Measurements from ENCODE around the gene ZMYM2.

Gene ZMYM2

GRCh38 chr13:20128459-20128931 lies 170.0 kb downstream of the ZMYM2 start:
- DNase-seq (ENCODE audit: extremely low read depth, low read depth), result no peak
- H3K4me3 ChIP-seq (replicated peaks; ENCODE audit: low read depth, low read length), result peak overlapping the region; percentile 40
- TF ChIP-seq, protein P1, sequence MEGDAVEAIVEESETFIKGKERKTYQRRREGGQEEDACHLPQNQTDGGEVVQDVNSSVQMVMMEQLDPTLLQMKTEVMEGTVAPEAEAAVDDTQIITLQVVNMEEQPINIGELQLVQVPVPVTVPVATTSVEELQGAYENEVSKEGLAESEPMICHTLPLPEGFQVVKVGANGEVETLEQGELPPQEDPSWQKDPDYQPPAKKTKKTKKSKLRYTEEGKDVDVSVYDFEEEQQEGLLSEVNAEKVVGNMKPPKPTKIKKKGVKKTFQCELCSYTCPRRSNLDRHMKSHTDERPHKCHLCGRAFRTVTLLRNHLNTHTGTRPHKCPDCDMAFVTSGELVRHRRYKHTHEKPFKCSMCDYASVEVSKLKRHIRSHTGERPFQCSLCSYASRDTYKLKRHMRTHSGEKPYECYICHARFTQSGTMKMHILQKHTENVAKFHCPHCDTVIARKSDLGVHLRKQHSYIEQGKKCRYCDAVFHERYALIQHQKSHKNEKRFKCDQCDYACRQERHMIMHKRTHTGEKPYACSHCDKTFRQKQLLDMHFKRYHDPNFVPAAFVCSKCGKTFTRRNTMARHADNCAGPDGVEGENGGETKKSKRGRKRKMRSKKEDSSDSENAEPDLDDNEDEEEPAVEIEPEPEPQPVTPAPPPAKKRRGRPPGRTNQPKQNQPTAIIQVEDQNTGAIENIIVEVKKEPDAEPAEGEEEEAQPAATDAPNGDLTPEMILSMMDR (IDR thresholded peaks at IDR 0.05; ENCODE audit: low read depth, low read length, missing control alignments), result peak; percentile 16

GRCh38 chr13:20129076-20129475 lies 170.5 kb downstream of the ZMYM2 start:
- TF ChIP-seq, protein P1 (IDR thresholded peaks at IDR 0.05; ENCODE audit: low read depth, low read length, missing control alignments), result no peak
- H3K4me3 ChIP-seq (replicated peaks; ENCODE audit: low read depth, low read length), result no peak overlapping the region
- DNase-seq (ENCODE audit: extremely low read depth, low read depth), result no peak

DNA sequence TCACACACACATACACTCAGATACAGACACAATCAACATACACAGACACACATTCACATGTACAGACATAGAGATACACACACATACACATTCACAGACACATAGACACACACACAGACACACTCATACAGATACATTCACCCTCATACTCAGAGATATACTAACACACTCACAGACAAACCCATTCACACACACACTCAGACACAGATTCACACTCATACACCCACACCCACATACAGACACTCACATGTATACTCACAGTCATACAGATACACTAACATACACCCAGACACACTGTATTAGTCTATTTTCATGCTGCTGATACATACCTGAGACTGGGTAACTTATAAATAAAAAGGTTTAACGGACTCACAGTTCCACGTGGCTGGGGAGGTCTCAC lies 171.5 kb downstream of the ZMYM2 start:
- TF ChIP-seq, protein P1 (IDR thresholded peaks at IDR 0.05; ENCODE audit: low read depth, low read length, missing control alignments), result no peak
- no peak overlapping the region for H3K4me3 ChIP-seq (replicated peaks; ENCODE audit: low read depth, low read length)
- DNase-seq (ENCODE audit: extremely low read depth, low read depth), result no peak

DNA sequence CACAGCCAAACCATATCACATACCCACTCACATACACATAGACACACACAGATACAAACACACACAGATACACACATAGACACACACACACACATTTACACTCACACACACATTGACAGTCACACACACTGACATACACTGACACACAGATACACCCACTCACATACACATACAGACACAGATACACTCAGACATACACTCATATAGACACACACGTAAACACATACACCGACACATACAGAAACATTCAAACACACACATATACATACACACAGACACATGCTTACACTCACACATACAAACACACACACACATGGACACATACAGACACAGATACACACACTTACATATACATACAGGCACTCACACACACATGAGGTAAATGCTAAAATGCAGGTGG lies 172.1 kb downstream of the ZMYM2 start:
- DNase-seq (ENCODE audit: extremely low read depth, low read depth), result no peak
- H3K4me3 ChIP-seq (replicated peaks; ENCODE audit: low read depth, low read length), result no peak overlapping the region
- TF ChIP-seq, protein P1 (IDR thresholded peaks at IDR 0.05; ENCODE audit: low read depth, low read length, missing control alignments), result no peak

GRCh38 chr13:20131057-20131832 lies 172.7 kb downstream of the ZMYM2 start:
- H3K4me3 ChIP-seq (replicated peaks; ENCODE audit: low read depth, low read length), result no peak overlapping the region
- TF ChIP-seq, protein P1 (IDR thresholded peaks at IDR 0.05; ENCODE audit: low read depth, low read length, missing control alignments), result no peak
- DNase-seq (ENCODE audit: extremely low read depth, low read depth), result no peak

DNA sequence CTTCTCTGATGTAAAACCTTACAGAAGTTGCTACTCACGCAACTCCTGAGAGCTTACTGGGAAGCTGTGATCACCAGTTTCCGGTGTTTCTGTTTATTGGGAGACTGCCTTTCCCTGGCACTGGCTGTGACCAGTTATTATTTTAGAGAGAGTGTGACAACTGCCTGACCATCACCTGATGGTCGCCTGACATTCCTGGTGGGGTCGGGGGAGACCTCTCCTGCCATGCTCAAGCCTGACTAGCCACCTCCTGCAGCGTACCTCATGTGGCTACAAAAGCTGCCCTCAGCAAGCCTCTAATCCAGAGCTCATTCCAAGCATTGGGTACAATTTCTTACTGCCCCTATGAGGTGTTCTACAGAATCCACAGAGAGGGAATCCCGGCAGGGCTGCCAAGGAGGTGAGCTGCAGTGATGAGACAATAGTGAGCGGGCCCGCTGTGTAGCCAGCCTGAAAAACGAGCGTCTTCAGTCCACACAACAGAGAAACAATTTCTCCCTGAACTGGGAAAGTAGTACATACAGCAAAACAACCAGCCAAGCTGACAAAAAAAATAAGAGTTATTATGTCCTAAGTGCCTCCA lies 173.6 kb downstream of the ZMYM2 start:
- DNase-seq (ENCODE audit: extremely low read depth, low read depth), result no peak
- no peak overlapping the region for H3K4me3 ChIP-seq (replicated peaks; ENCODE audit: low read depth, low read length)
- TF ChIP-seq, protein P1 (IDR thresholded peaks at IDR 0.05; ENCODE audit: low read depth, low read length, missing control alignments), result no peak

All from HFF-Myc (cell line).